HCT116 (cell line): ENCODE measurements around the gene TBX4.

Experiments
- CBX3 ChIP-seq: IDR thresholded peaks from 2 replicates; pipeline ENCODE4 v1.6.1; 2012; ENCODE audit warnings: low read depth
- CTCF ChIP-seq, 3 experiments: fragments of 200-600 bp in 1 of 3; sonication (generic) in 1 of 3; IDR thresholded peaks in 2 of 3; conservative IDR thresholded peaks in 1 of 3; 2 replicates each; pipeline ENCODE4 v1.5.1; 2012 to 2017; ENCODE audit warnings: low read depth in 2 of 3, low read length in 2 of 3, antibody characterized with exemption in 1 of 3, borderline replicate concordance in 1 of 3, control low read depth in 1 of 3, mild to moderate bottlenecking in 1 of 3, mixed read lengths in 1 of 3, mixed run types in 1 of 3, moderate library complexity in 1 of 3; ENCODE audit not compliant: insufficient read depth in 1 of 3
- EZH2 ChIP-seq: fragments of 200-600 bp; sonication (generic); IDR thresholded peaks from 2 replicates; pipeline ENCODE4 v1.6.1; 2017; ENCODE audit warnings: antibody characterized with exemption, mixed run types
- EZH2phosphoT487 ChIP-seq: fragments of 200-600 bp; IDR thresholded peaks from 2 replicates; pipeline ENCODE4 v1.6.1; 2018; ENCODE audit warnings: antibody characterized with exemption, borderline replicate concordance
- JUND ChIP-seq: IDR thresholded peaks from 2 replicates; pipeline ENCODE4 v1.6.1; 2012
- MAX ChIP-seq: IDR thresholded peaks from 2 replicates; pipeline ENCODE4 v1.6.1; 2012
- POLR2A ChIP-seq: IDR thresholded peaks from 2 replicates; pipeline ENCODE4 v1.7.0; 2011; ENCODE audit warnings: borderline replicate concordance; ENCODE audit not compliant: insufficient read depth, insufficient read length; ENCODE audit errors: extremely low read depth
- POLR2AphosphoS5 ChIP-seq: IDR thresholded peaks from 2 replicates; pipeline ENCODE4 v1.6.1; 2011; ENCODE audit warnings: mild to moderate bottlenecking, low read depth, low read length, moderate library complexity
- RAD21 ChIP-seq: IDR thresholded peaks from 2 replicates; pipeline ENCODE4 v1.6.1; 2012; ENCODE audit warnings: low read depth, mild to moderate bottlenecking
- REST ChIP-seq: IDR thresholded peaks from 2 replicates; pipeline ENCODE4 v1.6.1; 2012; ENCODE audit warnings: low read depth
- SIN3A ChIP-seq: IDR thresholded peaks from 2 replicates; pipeline ENCODE4 v1.6.1; 2012; ENCODE audit warnings: low read depth
- SP1 ChIP-seq: IDR thresholded peaks from 2 replicates; pipeline ENCODE4 v1.6.1; 2012; ENCODE audit warnings: low read depth
- SRF ChIP-seq: IDR thresholded peaks from 2 replicates; pipeline ENCODE4 v1.6.1; 2012; ENCODE audit warnings: low read depth
- ZBTB33 ChIP-seq: IDR thresholded peaks from 2 replicates; pipeline ENCODE4 v1.6.1; 2011; ENCODE audit warnings: mild to moderate bottlenecking, low read length, moderate library complexity; ENCODE audit not compliant: insufficient replicate concordance; ENCODE audit errors: extremely low read depth

GRCh38 chr17:61436995-61437704, 15.1 kb upstream of the TBX4 start:
- TF ChIP-seq MAX (no peak), POLR2AphosphoS5 (no peak), POLR2A (no peak), EZH2phosphoT487 (no peak), SIN3A (no peak), CTCF (IDR thresholded peaks at IDR 0.05 in 2 of 3, conservative IDR thresholded peaks at IDR 0.05 in 1 of 3; ENCODE audit: borderline replicate concordance in 1 of 3, insufficient read depth in 1 of 3, low read depth in 2 of 3, low read length in 2 of 3) (no peak), SP1 (no peak), CBX3 (no peak; the same call in 1 of the 2 replicates), JUND (no peak), ZBTB33 (no peak), RAD21 (no peak; the same call in 1 of the 2 replicates), EZH2 (no peak), SRF (no peak), REST (no peak)
